ENCODE data around the gene CTDSPL2.

- no peak for TF ChIP-seq BHLHE40 (IDR thresholded peaks at IDR 0.05; ENCODE audit: low read depth, low read length)
- TF ChIP-seq MAFK (IDR thresholded peaks at IDR 0.05; ENCODE audit: low read depth, low read length), result no peak
- no peak for TF ChIP-seq RAD21 (IDR thresholded peaks at IDR 0.05; ENCODE audit: low read length)
- TF ChIP-seq, protein P1, sequence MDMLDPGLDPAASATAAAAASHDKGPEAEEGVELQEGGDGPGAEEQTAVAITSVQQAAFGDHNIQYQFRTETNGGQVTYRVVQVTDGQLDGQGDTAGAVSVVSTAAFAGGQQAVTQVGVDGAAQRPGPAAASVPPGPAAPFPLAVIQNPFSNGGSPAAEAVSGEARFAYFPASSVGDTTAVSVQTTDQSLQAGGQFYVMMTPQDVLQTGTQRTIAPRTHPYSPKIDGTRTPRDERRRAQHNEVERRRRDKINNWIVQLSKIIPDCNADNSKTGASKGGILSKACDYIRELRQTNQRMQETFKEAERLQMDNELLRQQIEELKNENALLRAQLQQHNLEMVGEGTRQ (IDR thresholded peaks at IDR 0.05; ENCODE audit: low read depth, low read length), result no peak
- no peak for TF ChIP-seq POLR2A (IDR thresholded peaks at IDR 0.05; ENCODE audit: low read depth, low read length)
- TF ChIP-seq CHD1 (IDR thresholded peaks at IDR 0.05; ENCODE audit: low read depth, low read length), result no peak
- no peak for TF ChIP-seq CTCF (conservative IDR thresholded peaks at IDR 0.05; ENCODE audit: low read depth, low read length)
- no peak for TF ChIP-seq CEBPB (IDR thresholded peaks at IDR 0.05; ENCODE audit: low read depth, low read length)
These were observed 108.3 kb downstream of the CTDSPL2 start for GRCh38 chr15:44535523-44536301.

Data from IMR-90 (cell line).